ENCODE data around the gene RASSF4. TPM values are rescaled to one million over a fixed set of nuclear protein-coding genes. Genes with fewer than 3 reads are reported as not detected.

Gene RASSF4
- total RNA-seq, 1 experiment from 2014 or later: 2.8 TPM

- DNase-seq (ENCODE audit: low read depth, low spot score) (no peak), ATAC-seq (no peak)
- Histone ChIP-seq H3K27me3 (ENCODE audit: insufficient read depth, low read length) (no peaks in the 10 kb centered on the region), H3K4me1 (ENCODE audit: control insufficient read depth in 1 of 2, insufficient read depth in 2 of 2, low read length in 2 of 2) (peaks cover 32 to 39% of the 10 kb centered on the region in 2 experiments), H3K27ac (ENCODE audit: low read depth, low read length) (no peak overlapping the region), H3K9me2 (ENCODE audit: insufficient read depth) (no peaks in the 10 kb centered on the region), H3K9me3 (ENCODE audit: control insufficient read depth in 1 of 2, insufficient read depth in 1 of 2, low read depth in 1 of 2, low read length in 2 of 2) (no peaks in the 10 kb centered on the region), H3K36me3 (ENCODE audit: control insufficient read depth in 1 of 2, insufficient read depth in 2 of 2, low read length in 2 of 2) (no peaks in the 10 kb centered on the region), H3K9ac (ENCODE audit: low read length) (no peak overlapping the region), H3K79me2 (ENCODE audit: insufficient read depth, low read length) (no peaks in the 10 kb centered on the region), H3K4me3 (replicated peaks in 1 of 2; ENCODE audit: low read depth in 1 of 2, low read length in 2 of 2) (no peak overlapping the region), H4K20me1 (ENCODE audit: insufficient read depth) (no peaks in the 10 kb centered on the region), H2AFZ (ENCODE audit: low read depth, low read length, poor library complexity, severe bottlenecking) (no peak overlapping the region), H3K4me2 (ENCODE audit: low read length) (no peak overlapping the region)
- RAD21 ChIA-PET (ENCODE audit: low non-redundant PET in 1 of 2, low total read pairs in 2 of 2, uncharacterized antibody in 2 of 2, unreplicated experiment in 2 of 2): no interaction called here
- BruUV-seq (replicated peaks): no TSS peak
- TF ChIP-seq YY1 (IDR thresholded peaks at IDR 0.05; ENCODE audit: extremely low read depth, insufficient replicate concordance, low read depth, low read length): no peak
- intact Hi-C loops (cut with micrococcal nuclease): no loop called here
- CTCF ChIA-PET: no interaction called here
- POLR2A ChIA-PET: no interaction called here
Measured at GRCh38 chr10:44983895-44984278, 24.3 kb downstream of the RASSF4 start.

DNA sequence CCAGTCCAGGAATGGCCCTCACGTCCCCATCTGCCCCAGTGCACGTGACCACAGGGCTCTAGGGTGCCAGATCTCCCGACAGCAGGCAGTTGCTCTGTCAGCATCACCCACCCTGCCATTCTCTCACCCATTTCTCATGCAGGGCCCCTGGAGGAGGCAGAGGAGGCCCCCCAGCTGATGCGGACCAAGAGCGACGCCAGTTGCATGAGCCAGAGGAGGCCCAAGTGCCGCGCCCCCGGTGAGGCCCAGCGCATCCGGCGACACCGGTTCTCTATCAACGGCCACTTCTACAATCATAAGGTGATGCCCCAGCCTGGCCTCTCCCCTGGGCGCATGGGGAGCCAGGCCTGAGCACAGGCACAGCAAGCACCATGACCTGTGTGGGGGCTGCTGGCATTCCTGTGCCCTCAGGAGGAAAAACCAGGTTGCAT is 25.1 kb downstream of the RASSF4 start:
- BruUV-seq (replicated peaks): no TSS peak
- no peaks in the 10 kb centered on the region for H3K9me2 ChIP-seq (ENCODE audit: insufficient read depth)
- H3K27ac ChIP-seq (ENCODE audit: low read depth, low read length): no peak overlapping the region
- H3K79me2 ChIP-seq (ENCODE audit: insufficient read depth, low read length): no peaks in the 10 kb centered on the region
- no peak for ATAC-seq
- CTCF ChIA-PET: no interaction called here
- no peaks in the 10 kb centered on the region for H3K27me3 ChIP-seq (ENCODE audit: insufficient read depth, low read length)
- H3K4me1 ChIP-seq (ENCODE audit: control insufficient read depth in 1 of 2, insufficient read depth in 2 of 2, low read length in 2 of 2): peaks cover 24 to 31% of the 10 kb centered on the region in 2 experiments
- H3K9ac ChIP-seq (ENCODE audit: low read length): no peak overlapping the region
- H3K36me3 ChIP-seq (ENCODE audit: control insufficient read depth in 1 of 2, insufficient read depth in 2 of 2, low read length in 2 of 2): no peaks in the 10 kb centered on the region
- H3K4me2 ChIP-seq (ENCODE audit: low read length): no peak overlapping the region
- H2AFZ ChIP-seq (ENCODE audit: low read depth, low read length, poor library complexity, severe bottlenecking): no peak overlapping the region
- H3K9me3 ChIP-seq (ENCODE audit: control insufficient read depth in 1 of 2, insufficient read depth in 1 of 2, low read depth in 1 of 2, low read length in 2 of 2): no peaks in the 10 kb centered on the region
- RAD21 ChIA-PET (ENCODE audit: low non-redundant PET in 1 of 2, low total read pairs in 2 of 2, uncharacterized antibody in 2 of 2, unreplicated experiment in 2 of 2): no interaction called here
- TF ChIP-seq REST (IDR thresholded peaks at IDR 0.05; ENCODE audit: low read depth) (no peak), SIN3A (IDR thresholded peaks at IDR 0.05; ENCODE audit: low read depth) (no peak), CEBPB (IDR thresholded peaks at IDR 0.05; ENCODE audit: low read depth) (no peak), EZH2phosphoT487 (IDR thresholded peaks at IDR 0.05; ENCODE audit: borderline replicate concordance) (no peak)
- intact Hi-C loops (cut with micrococcal nuclease): no loop called here
- POLR2A ChIA-PET: interaction anchor here (0.5 kb wide), 1 partner anchor 37 kb away, joined by 3 read pairs; no protein-coding TSS in a partner anchor
- H4K20me1 ChIP-seq (ENCODE audit: insufficient read depth): no peaks in the 10 kb centered on the region
- no peak for DNase-seq (ENCODE audit: low read depth, low spot score)
- no peak overlapping the region for H3K4me3 ChIP-seq (replicated peaks in 1 of 2; ENCODE audit: low read depth in 1 of 2, low read length in 2 of 2)
